Stimulated activated CD4-positive, alpha-beta T cell treated with anti-CD3 and anti-CD28 coated beads, Interleukin-2, amount 100 ng/mL, for 4 hours (primary cell): Measurements from ENCODE around the gene CCDC73.
"Not testable (repeated sequence)": the region's sequence is repeated elsewhere in the genome, so short reads cannot be mapped to it uniquely, and the experiment has no call there.

Experiments
- DNase-seq: peaks from one replicate; pipeline ENCODE4 v3.0.0-alpha.2; 2020; ENCODE audit warnings: low read depth

Gene CCDC73

GRCh38 chr11:32705309-32706033 is 89.0 kb downstream of the CCDC73 start:
- DNase-seq: no peak

DNA sequence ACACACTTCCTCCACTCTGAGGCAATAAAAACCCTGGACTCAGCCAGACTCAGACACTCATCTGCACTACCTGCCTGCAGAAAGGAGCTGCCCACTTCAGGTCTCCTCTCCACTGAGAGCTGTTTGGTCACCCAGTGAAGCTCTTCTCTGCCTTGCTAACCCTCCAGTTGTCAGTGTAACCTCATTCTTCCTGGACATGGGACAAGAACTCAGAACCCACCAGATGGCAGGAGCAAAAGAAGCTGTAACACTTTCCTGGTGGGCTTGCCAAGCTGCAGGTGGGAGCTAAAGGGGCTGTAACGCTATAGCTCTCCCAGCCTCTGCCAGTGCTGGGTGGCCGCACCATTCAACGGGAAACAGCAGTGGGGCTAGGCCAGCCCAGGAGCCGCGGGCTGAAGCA is 89.7 kb downstream of the CCDC73 start:
- no peak for DNase-seq

DNA sequence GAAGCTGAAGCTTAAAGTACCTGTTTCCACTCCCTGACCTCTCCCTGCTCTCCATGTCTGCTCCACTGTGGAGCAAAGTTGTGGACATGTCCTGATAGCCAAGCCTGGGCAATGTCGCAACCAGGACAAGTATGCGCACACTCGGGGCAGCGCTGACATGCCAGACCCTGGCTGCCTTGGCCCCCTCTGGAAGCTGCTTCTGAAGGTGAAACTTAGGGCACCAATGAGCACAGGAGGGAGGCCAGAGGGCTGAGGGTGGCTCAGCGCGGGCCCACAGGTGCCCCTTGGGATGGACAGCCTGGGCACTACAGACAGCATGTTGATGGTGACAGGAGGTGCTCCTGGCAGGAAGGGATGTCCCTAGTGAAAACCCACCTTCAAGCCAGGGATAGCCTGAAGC is 90.2 kb downstream of the CCDC73 start:
- DNase-seq: no peak

DNA sequence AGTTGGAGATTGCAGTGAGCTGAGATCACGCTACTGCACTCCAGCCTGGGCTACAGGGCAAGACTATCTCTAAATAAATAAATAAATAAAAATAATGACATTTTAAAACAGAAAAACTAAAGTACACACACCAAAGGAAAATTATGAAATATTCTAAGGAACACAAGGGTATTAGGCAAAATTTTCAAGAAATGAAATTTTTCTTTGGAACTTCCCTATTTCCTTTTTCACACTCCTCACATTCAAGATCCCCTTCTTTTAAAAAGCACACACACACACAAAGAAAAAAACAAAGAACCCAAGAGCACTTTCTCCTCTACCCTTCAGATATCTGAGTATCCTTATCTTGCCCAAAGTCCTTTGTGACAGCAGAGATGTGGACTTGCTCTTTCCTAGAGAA is 92.8 kb downstream of the CCDC73 start:
- DNase-seq: no peak

- DNase-seq: no peak
These were observed 95.9 kb downstream of the CCDC73 start for GRCh38 chr11:32698579-32698978.

- DNase-seq: no peak
These were observed 123.4 kb downstream of the CCDC73 start for GRCh38 chr11:32671051-32671450.

- no peak for DNase-seq
These were observed 134.8 kb downstream of the CCDC73 start for GRCh38 chr11:32659672-32660071.

DNA sequence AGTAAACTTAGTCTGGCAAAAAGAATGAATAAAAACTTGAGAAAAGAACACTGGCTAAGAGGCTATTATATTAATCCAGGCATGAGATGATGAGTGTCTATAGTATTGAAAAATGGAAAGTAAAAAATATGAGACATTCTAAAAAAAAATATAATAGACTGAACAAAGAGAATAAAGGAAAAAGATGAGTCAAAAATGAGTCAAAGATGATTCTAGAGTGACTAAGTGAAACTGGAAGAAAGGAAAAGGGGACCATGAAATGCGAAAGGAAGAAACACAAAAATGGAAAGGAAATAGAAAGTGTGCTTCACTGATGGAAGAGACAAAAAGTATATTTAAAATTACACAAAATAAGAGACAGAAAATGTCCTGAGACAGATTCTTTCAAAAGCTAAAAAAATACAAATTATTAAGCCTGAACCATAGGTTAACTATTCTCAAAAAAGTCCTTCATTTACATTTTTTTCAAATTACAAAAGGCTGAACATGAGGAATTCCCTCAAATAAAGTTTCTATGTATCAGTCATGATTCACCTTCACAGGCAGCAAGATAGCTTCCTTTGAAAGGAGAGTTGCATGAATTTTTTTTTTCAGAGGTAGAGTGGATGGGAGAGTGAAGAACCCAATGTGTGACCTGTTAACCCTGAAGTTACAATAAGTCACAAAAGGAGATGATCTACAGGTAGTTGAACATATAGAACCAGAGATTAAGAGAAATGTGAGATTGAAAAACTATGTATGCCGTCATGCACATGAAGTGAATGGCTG is 135.6 kb downstream of the CCDC73 start:
- no peak for DNase-seq

DNA sequence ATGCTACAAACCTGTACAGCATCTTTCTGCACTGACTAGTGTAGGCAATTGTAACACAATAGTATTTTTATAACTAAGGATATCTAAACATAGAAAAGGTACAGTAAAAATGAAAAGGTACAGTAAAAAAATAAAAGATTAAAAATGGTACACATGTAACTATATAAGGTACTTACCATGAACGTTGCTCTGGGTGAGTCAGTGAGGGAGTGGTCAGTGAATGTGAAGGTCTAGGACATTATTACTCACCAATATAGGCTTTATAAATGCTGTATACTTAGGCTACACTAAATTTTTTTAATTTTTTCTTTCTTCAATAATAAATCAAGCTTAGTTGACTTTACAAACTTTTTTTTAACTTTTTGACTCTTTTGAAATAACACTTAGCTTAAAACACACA is 150.9 kb downstream of the CCDC73 start:
- no peak for DNase-seq

- no peak for DNase-seq
These were observed 153.1 kb downstream of the CCDC73 start for GRCh38 chr11:32641361-32641760.

- no peak for DNase-seq
These were observed 158.6 kb downstream of the CCDC73 start for GRCh38 chr11:32635819-32636218.

GRCh38 chr11:32630844-32631243 is 163.6 kb downstream of the CCDC73 start:
- DNase-seq: no peak

- no peak for DNase-seq
These were observed 177.6 kb downstream of the CCDC73 start for GRCh38 chr11:32616903-32617302.

DNA sequence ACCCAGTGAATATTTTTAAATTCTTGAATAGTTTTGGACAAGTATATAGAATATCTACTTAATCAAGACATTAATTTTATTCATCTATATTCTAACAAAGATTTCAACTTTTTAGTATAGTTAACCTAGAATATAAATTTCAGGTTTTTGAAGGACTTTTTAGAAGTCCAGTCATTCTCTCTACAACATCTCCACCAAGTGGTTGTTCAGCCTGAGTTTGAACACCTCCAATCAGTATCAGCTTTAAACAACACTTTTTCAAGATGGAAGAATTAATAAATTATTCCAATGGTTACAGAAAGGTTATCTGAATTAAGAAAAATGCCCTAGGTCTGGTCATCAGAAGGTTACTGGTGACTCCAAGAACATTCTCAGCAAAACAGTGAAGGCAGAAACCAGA is 179.0 kb downstream of the CCDC73 start:
- DNase-seq: no peak

DNA sequence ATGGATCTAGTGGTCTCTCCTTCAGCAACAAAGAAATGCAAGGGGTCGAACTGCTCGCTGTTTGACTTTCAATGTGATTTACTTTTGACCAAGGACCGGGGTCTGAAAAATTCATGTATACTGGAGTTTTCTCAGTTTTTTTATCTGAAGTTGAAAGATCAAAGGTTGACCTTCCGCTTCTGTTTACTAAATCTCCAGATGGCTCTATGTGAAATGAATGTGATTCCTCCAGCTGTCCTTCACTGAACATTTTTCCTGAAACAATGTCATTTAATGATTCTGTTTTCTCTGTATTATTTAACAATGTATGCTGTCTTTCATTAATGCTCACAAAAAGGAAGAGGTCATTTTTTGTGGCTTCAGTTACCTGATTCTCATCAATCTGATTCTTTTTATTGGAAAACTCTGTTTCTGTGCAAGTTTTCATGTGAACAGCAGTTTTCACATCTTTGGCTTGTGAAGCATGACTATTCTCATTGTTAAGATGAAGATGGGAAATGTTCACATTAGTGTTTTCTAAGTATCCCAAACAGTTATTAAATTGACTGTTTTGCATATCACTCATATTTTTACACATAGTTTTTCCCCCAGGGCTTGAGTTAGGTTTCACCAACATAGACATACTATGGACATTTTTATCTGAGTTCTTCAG is 180.8 kb downstream of the CCDC73 start:
- DNase-seq: no peak

- DNase-seq: no peak
These were observed 183.6 kb downstream of the CCDC73 start for GRCh38 chr11:32610797-32611352.

- DNase-seq: not testable (repeated sequence)
These were observed 185.6 kb downstream of the CCDC73 start for GRCh38 chr11:32608826-32609225.

GRCh38 chr11:32606220-32606619 is 188.2 kb downstream of the CCDC73 start:
- no peak for DNase-seq

- no peak for DNase-seq
These were observed 191.6 kb downstream of the CCDC73 start for GRCh38 chr11:32602657-32603415.

GRCh38 chr11:32597921-32598320 is 196.5 kb downstream of the CCDC73 start:
- DNase-seq: no peak

DNA sequence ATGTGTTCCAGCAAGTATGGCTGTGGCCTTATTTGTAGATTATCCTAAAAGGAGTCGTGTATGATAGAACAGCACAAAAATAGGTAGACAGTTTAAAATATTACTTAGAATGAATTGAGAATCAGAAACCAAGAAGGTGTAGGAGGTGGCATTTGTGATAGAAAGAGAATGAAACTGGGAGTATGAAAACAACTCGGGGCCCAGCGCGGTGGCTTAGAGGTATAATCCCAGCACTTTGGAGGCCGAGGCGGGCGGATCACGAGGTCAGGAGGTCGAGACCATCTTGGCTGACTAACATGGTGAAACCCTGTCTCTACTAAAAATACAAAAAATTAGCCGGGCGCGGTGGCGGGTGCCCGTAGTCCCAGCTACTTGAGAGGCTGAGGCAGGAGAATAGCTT is 198.3 kb downstream of the CCDC73 start:
- DNase-seq: not testable (repeated sequence)

- DNase-seq: no peak
These were observed 200.2 kb downstream of the CCDC73 start for GRCh38 chr11:32594272-32594671.
